HG02798 (cell line): ENCODE measurements around the gene COA8.

Source experiments
- ATAC-seq: cut with Tn5 transposase; IDR thresholded peaks from one replicate; pipeline ENCODE4 v1.9.1; 2021; ENCODE audit warnings: mild to moderate bottlenecking; ENCODE audit not compliant: unreplicated experiment, poor library complexity

Gene COA8

GRCh38 chr14:103562429-103563225, at the start of gene COA8, which contains the start of gene BAG5:
Gene COA8 (plus strand): TSS chr14:103562960. CDS start chr14:103563002, 42 bp downstream.
Gene BAG5 (minus strand): TSS chr14:103562657. CDS start chr14:103561164, 1,493 bp downstream.
- ATAC-seq, result peak; percentile 82

GRCh38 chr14:103514596-103515421, 48.0 kb upstream of the COA8 start:
- ATAC-seq, result no peak

- ATAC-seq, result no peak
Measured at GRCh38 chr14:103516426-103517173, 46.2 kb upstream of the COA8 start.

- ATAC-seq, result no peak
Measured at GRCh38 chr14:103517174-103517566, 45.6 kb upstream of the COA8 start.

- ATAC-seq, result no peak
Measured at GRCh38 chr14:103517721-103518421, 44.9 kb upstream of the COA8 start.

- no peak for ATAC-seq
Measured at GRCh38 chr14:103518422-103519042, 44.2 kb upstream of the COA8 start.

- ATAC-seq, result no peak
Measured at GRCh38 chr14:103519043-103519836, 43.5 kb upstream of the COA8 start.

- no peak for ATAC-seq
Measured at GRCh38 chr14:103519837-103520212, 42.9 kb upstream of the COA8 start.

GRCh38 chr14:103520269-103520656, 42.5 kb upstream of the COA8 start:
- ATAC-seq, result no peak

GRCh38 chr14:103520657-103521437, 41.9 kb upstream of the COA8 start:
- ATAC-seq, result peak; percentile 39

GRCh38 chr14:103521438-103521950, 41.3 kb upstream of the COA8 start:
- ATAC-seq, result peak; percentile 13

- ATAC-seq, result no peak
Measured at GRCh38 chr14:103521951-103522563, 40.7 kb upstream of the COA8 start.

GRCh38 chr14:103522649-103523574, 39.8 kb upstream of the COA8 start, which contains the start of gene CKB:
Gene CKB (minus strand): TSS chr14:103522830. CDS start chr14:103522493, 337 bp downstream.
- ATAC-seq, result no peak

GRCh38 chr14:103523575-103523954, 39.2 kb upstream of the COA8 start:
- ATAC-seq, result no peak

GRCh38 chr14:103524002-103524935, 38.5 kb upstream of the COA8 start:
- no peak for ATAC-seq
